Measurements from ENCODE around the gene RAPGEF5. TPM values are rescaled to one million over a fixed set of nuclear protein-coding genes. Genes with fewer than 3 reads are reported as not detected.

Gene RAPGEF5
- total and polyA plus RNA-seq, 2 donors, result 6.1 to 30.5 TPM

DNA sequence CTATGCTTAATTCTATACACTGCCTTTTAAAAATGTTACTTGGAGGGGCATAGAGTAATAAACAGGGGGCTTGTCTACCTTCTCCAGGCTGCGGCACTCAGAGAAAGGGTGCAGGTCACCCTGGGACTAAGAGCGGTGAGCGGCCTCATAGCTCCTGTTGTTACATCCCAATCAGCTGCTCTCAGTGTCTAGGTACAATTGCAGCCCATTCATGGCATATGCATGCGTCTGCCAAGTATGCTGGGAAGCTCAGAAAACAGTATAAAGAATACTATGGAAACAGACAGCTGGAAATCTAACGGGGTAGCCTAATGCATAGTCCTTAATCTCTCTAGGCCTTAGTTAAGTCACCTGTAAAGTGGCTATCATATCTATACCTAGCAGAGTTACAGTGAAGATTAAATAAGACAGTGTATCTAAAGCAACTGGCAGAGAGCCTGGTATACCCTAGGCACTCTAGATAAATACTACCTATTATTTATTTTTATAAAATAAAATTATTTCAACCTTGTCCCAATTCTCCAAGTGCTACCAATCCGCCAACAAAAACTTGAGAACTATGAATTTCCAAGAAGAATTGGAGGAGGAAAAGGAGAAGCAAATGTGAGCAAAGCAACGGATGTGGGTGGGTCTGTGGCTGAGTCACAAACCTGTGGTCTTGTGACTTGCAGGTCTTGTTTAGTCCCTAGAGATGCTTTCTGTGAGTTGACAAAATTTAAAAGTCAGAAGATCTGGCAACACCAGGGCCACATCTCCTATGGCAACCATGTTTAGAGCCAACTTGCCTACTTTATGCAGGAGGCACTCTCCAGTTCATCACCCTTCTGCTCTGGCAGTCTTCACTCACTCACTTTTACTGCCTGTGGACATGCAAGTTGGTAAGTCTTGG, 183.0 kb downstream of the RAPGEF5 start:
- peak; percentile 24 to 88 (median 68) for DNase-seq (ENCODE audit: low read depth in 6 of 9, low spot score in 9 of 9)
- no peaks in the 10 kb centered on the region for H3K27me3 ChIP-seq (ENCODE audit: control insufficient read depth in 2 of 2, insufficient read depth in 1 of 2, low read length in 1 of 2)
- H3K4me1 ChIP-seq (ENCODE audit: control insufficient read depth in 2 of 2, insufficient read depth in 2 of 2, low read length in 2 of 2), result peaks cover 8 to 15% of the 10 kb centered on the region in 2 donors
- H3K9me3 ChIP-seq (ENCODE audit: control insufficient read depth in 2 of 2, insufficient read depth in 1 of 2, low read length in 1 of 2), result no peaks in the 10 kb centered on the region
- no peak overlapping the region for H3K4me3 ChIP-seq (ENCODE audit: low read length in 2 of 2)
- 68% methylated on average over 7 of the region's 7 CpGs for WGBS
- H3K36me3 ChIP-seq (ENCODE audit: control insufficient read depth in 2 of 2, insufficient read depth in 2 of 2, low read length in 1 of 2), result peaks cover 6 to 21% of the 10 kb centered on the region in 2 donors
- peak overlapping the region in 1 of 2 donors; percentile 56 for H3K27ac ChIP-seq (ENCODE audit: low read depth in 1 of 2, low read length in 1 of 2)

DNA sequence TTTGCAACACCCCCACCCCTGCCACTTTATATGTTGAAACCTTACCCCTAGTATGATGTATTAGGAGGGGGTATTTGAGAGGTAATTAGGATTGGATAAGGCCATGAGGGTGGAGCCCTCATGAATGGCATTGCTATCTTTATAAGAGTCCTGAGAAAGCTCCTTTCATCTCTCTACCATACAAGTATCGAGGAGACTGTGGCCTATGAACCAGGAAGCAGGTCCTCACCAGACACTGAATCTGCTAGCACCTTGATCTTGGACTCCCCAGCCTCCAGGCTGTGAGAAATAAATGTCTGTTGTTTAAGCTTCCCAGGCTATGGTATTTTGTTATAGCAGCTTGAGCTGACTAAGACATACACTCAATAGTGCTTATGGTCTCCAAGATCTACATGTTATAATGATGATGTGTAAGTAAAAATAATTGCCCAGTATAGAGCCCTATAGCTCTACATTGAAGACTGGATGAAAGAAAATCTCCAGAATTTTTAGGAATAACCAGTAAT, 188.8 kb downstream of the RAPGEF5 start:
- H3K36me3 ChIP-seq (ENCODE audit: control insufficient read depth in 2 of 2, insufficient read depth in 2 of 2, low read length in 1 of 2), result peaks cover 0 to 11% of the 10 kb centered on the region in 2 donors
- DNase-seq (ENCODE audit: low read depth in 6 of 9, low spot score in 9 of 9), result no peak
- no peaks in the 10 kb centered on the region for H3K9me3 ChIP-seq (ENCODE audit: control insufficient read depth in 2 of 2, insufficient read depth in 1 of 2, low read length in 1 of 2)
- no peak overlapping the region for H3K27ac ChIP-seq (ENCODE audit: low read depth in 1 of 2, low read length in 1 of 2)
- H3K4me1 ChIP-seq (ENCODE audit: control insufficient read depth in 2 of 2, insufficient read depth in 2 of 2, low read length in 2 of 2), result peaks cover 0 to 2% of the 10 kb centered on the region in 2 donors
- 91% methylated on average over 1 of the region's 1 CpG for WGBS
- H3K27me3 ChIP-seq (ENCODE audit: control insufficient read depth in 2 of 2, insufficient read depth in 1 of 2, low read length in 1 of 2), result no peaks in the 10 kb centered on the region
- H3K4me3 ChIP-seq (ENCODE audit: low read length in 2 of 2), result no peak overlapping the region

DNA sequence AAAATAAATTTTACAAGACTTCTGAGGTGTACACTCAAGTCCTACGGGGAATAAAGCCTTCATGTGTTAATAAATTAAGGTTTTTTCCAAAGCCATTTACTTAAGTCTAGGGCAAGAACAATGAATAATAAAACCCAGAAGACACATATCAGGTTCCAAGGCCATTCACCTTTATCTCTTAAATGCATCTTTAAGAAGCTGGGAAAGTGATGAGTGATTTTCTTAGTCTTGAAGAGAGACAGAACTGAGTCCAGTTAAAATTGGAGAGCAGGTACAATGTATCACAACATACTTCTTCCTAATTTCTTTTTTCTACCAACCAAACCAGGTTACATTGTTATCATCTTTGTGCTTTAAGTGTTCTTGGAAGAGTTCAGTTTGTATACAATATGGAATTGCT, 189.5 kb downstream of the RAPGEF5 start:
- peaks cover 0 to 11% of the 10 kb centered on the region in 2 donors for H3K36me3 ChIP-seq (ENCODE audit: control insufficient read depth in 2 of 2, insufficient read depth in 2 of 2, low read length in 1 of 2)
- DNase-seq (ENCODE audit: low read depth in 6 of 9, low spot score in 9 of 9), result no peak
- no peak overlapping the region for H3K4me3 ChIP-seq (ENCODE audit: low read length in 2 of 2)
- H3K27ac ChIP-seq (ENCODE audit: low read depth in 1 of 2, low read length in 1 of 2), result no peak overlapping the region
- peaks cover 0 to 2% of the 10 kb centered on the region in 2 donors for H3K4me1 ChIP-seq (ENCODE audit: control insufficient read depth in 2 of 2, insufficient read depth in 2 of 2, low read length in 2 of 2)
- 98% methylated on average over 1 of the region's 1 CpG for WGBS
- no peaks in the 10 kb centered on the region for H3K27me3 ChIP-seq (ENCODE audit: control insufficient read depth in 2 of 2, insufficient read depth in 1 of 2, low read length in 1 of 2)
- no peaks in the 10 kb centered on the region for H3K9me3 ChIP-seq (ENCODE audit: control insufficient read depth in 2 of 2, insufficient read depth in 1 of 2, low read length in 1 of 2)

DNA sequence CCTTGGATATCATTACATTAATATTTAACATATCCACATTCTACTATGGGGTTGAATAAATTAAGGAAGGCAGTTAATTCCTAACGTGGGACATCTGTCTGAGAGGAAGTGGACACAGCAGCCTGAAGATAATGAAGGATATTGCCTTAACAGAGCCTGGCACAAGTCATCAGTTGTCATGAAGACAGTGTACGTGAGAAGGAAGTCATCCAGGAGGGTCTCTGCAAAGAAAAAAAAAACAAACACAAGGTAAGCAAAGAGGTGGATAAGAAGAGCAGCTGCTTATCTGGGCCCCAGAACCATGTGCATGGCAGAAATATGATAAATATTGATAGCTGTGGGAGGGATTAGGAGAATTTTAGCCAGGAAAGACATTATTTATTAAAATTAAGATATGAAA, 190.0 kb downstream of the RAPGEF5 start:
- Histone ChIP-seq H3K4me1 (ENCODE audit: control insufficient read depth in 2 of 2, insufficient read depth in 2 of 2, low read length in 2 of 2) (peaks cover 0 to 2% of the 10 kb centered on the region in 2 donors), H3K4me3 (ENCODE audit: low read length in 2 of 2) (no peak overlapping the region), H3K27ac (ENCODE audit: low read depth in 1 of 2, low read length in 1 of 2) (no peak overlapping the region), H3K36me3 (ENCODE audit: control insufficient read depth in 2 of 2, insufficient read depth in 2 of 2, low read length in 1 of 2) (peaks cover 0 to 11% of the 10 kb centered on the region in 2 donors), H3K27me3 (ENCODE audit: control insufficient read depth in 2 of 2, insufficient read depth in 1 of 2, low read length in 1 of 2) (no peaks in the 10 kb centered on the region), H3K9me3 (ENCODE audit: control insufficient read depth in 2 of 2, insufficient read depth in 1 of 2, low read length in 1 of 2) (no peaks in the 10 kb centered on the region)
- no peak for DNase-seq (ENCODE audit: low read depth in 6 of 9, low spot score in 9 of 9)
- 64% methylated on average over 2 of the region's 2 CpGs for WGBS

DNA sequence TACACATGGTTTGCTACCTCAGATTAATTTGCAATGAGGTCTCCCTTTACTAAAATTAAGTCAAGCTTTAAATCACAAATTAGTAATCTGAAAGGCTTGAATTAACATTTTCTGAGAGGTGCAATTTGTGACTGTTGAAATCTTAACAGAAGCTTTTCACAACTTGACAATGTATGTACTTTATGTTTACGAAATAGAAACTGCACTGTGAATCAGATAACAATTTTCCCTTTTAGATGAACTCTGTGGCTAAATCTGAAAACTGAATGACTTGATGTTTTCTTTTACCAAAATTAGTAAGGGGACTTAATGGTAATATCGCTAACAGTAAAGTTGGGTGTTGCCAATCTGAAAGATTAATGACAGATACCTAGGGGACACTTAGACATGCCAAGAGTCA, 197.6 kb downstream of the RAPGEF5 start:
- Histone ChIP-seq H3K27ac (ENCODE audit: low read depth in 1 of 2, low read length in 1 of 2) (no peak overlapping the region), H3K4me3 (ENCODE audit: low read length in 2 of 2) (no peak overlapping the region), H3K36me3 (ENCODE audit: control insufficient read depth in 2 of 2, insufficient read depth in 2 of 2, low read length in 1 of 2) (peaks cover 9 to 24% of the 10 kb centered on the region in 2 donors), H3K4me1 (ENCODE audit: control insufficient read depth in 2 of 2, insufficient read depth in 2 of 2, low read length in 2 of 2) (peaks cover 0 to 2% of the 10 kb centered on the region in 2 donors), H3K27me3 (ENCODE audit: control insufficient read depth in 2 of 2, insufficient read depth in 1 of 2, low read length in 1 of 2) (no peaks in the 10 kb centered on the region), H3K9me3 (ENCODE audit: control insufficient read depth in 2 of 2, insufficient read depth in 1 of 2, low read length in 1 of 2) (no peaks in the 10 kb centered on the region)
- 48% methylated on average over 2 of the region's 2 CpGs for WGBS
- DNase-seq (ENCODE audit: low read depth in 6 of 9, low spot score in 9 of 9), result no peak

DNA sequence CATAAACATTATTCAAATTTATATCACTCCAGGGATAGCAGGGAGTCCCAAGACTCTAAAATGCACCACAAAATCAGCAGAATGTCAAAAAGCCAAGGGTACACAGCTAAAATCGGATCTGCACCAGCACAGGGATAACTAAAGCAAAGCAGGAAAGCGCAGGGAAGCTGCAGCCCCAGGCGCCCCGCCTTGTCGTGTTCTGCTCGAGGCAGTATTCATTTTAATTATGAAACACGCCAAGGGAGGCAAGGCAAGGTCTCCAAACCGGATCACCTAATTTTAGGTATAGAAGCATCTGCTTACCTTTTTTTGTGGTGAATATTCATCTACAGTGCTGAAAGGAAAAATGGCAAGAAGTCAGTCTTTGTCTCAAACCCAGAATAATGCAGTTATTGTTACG, 199.4 kb downstream of the RAPGEF5 start:
- Histone ChIP-seq H3K27ac (ENCODE audit: low read depth in 1 of 2, low read length in 1 of 2) (no peak overlapping the region), H3K27me3 (ENCODE audit: control insufficient read depth in 2 of 2, insufficient read depth in 1 of 2, low read length in 1 of 2) (no peaks in the 10 kb centered on the region), H3K9me3 (ENCODE audit: control insufficient read depth in 2 of 2, insufficient read depth in 1 of 2, low read length in 1 of 2) (no peaks in the 10 kb centered on the region), H3K4me1 (ENCODE audit: control insufficient read depth in 2 of 2, insufficient read depth in 2 of 2, low read length in 2 of 2) (peaks cover 0 to 12% of the 10 kb centered on the region in 2 donors), H3K4me3 (ENCODE audit: low read length in 2 of 2) (no peak overlapping the region), H3K36me3 (ENCODE audit: control insufficient read depth in 2 of 2, insufficient read depth in 2 of 2, low read length in 1 of 2) (peaks cover 9 to 39% of the 10 kb centered on the region in 2 donors)
- no peak for DNase-seq (ENCODE audit: low read depth in 6 of 9, low spot score in 9 of 9)
- 97% methylated on average over 9 of the region's 9 CpGs for WGBS

DNA sequence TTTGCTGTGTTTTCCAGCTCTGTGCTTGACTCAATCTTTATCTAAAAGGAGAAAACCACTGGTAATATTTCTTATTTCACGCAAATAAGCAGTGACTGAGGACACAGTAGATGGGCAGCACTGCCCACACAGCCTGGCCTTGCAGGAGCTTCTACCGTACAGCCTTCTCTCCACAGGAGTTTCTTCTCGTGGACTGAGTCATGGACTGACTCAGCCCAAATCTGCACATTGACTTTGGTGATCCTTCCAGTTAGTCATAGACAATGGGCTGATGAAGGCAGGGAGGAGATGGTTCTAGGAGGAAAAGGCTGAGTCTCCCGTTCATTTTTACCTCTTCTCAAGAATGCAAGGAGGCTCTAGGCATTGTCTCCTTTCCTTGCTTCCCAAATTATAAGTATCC, 200.7 kb downstream of the RAPGEF5 start:
- H3K36me3 ChIP-seq (ENCODE audit: control insufficient read depth in 2 of 2, insufficient read depth in 2 of 2, low read length in 1 of 2), result peaks cover 9 to 44% of the 10 kb centered on the region in 2 donors
- whole genome bisulfite sequencing, result 97% methylated on average over 4 of the region's 4 CpGs
- no peak for DNase-seq (ENCODE audit: low read depth in 6 of 9, low spot score in 9 of 9)

DNA sequence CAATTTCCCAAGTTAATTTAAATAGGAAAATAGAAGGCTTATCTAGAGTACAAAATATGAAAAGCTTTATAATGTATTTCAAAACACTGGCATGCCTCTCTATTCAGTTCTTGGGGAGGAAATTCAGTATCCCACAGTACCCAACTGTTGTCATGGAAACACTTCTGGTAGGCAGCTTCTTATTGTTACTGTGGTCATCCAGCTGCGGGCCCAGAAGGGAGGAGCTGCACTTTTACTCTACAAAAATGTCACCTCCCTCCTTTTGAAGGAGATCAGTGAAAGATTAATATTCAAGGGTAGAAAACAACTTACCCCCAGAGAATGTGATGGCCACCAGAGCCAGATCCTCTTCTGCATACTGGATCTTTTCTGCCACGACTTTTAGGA, 202.8 kb downstream of the RAPGEF5 start:
- peak in 6 of 9 donors; percentile 11 to 70 (median 31) for DNase-seq (ENCODE audit: low read depth in 6 of 9, low spot score in 9 of 9)
- H3K4me1 ChIP-seq (ENCODE audit: control insufficient read depth in 2 of 2, insufficient read depth in 2 of 2, low read length in 2 of 2), result peaks cover 0 to 12% of the 10 kb centered on the region in 2 donors
- H3K27me3 ChIP-seq (ENCODE audit: control insufficient read depth in 2 of 2, insufficient read depth in 1 of 2, low read length in 1 of 2), result no peaks in the 10 kb centered on the region
- no peaks in the 10 kb centered on the region for H3K9me3 ChIP-seq (ENCODE audit: control insufficient read depth in 2 of 2, insufficient read depth in 1 of 2, low read length in 1 of 2)
- H3K27ac ChIP-seq (ENCODE audit: low read depth in 1 of 2, low read length in 1 of 2), result peak overlapping the region in 1 of 2 donors; percentile 52
- H3K4me3 ChIP-seq (ENCODE audit: low read length in 2 of 2), result no peak overlapping the region
- H3K36me3 ChIP-seq (ENCODE audit: control insufficient read depth in 2 of 2, insufficient read depth in 2 of 2, low read length in 1 of 2), result peaks cover 16 to 53% of the 10 kb centered on the region in 2 donors
- WGBS, result 11% methylated on average over 2 of the region's 2 CpGs

More for the DNA sequence above, 200.7 kb downstream of the RAPGEF5 start:
- Histone ChIP-seq H3K27me3 (ENCODE audit: control insufficient read depth in 2 of 2, insufficient read depth in 1 of 2, low read length in 1 of 2) (no peaks in the 10 kb centered on the region), H3K9me3 (ENCODE audit: control insufficient read depth in 2 of 2, insufficient read depth in 1 of 2, low read length in 1 of 2) (no peaks in the 10 kb centered on the region), H3K27ac (ENCODE audit: low read depth in 1 of 2, low read length in 1 of 2) (no peak overlapping the region), H3K4me3 (ENCODE audit: low read length in 2 of 2) (no peak overlapping the region), H3K4me1 (ENCODE audit: control insufficient read depth in 2 of 2, insufficient read depth in 2 of 2, low read length in 2 of 2) (peaks cover 0 to 12% of the 10 kb centered on the region in 2 donors)

DNA sequence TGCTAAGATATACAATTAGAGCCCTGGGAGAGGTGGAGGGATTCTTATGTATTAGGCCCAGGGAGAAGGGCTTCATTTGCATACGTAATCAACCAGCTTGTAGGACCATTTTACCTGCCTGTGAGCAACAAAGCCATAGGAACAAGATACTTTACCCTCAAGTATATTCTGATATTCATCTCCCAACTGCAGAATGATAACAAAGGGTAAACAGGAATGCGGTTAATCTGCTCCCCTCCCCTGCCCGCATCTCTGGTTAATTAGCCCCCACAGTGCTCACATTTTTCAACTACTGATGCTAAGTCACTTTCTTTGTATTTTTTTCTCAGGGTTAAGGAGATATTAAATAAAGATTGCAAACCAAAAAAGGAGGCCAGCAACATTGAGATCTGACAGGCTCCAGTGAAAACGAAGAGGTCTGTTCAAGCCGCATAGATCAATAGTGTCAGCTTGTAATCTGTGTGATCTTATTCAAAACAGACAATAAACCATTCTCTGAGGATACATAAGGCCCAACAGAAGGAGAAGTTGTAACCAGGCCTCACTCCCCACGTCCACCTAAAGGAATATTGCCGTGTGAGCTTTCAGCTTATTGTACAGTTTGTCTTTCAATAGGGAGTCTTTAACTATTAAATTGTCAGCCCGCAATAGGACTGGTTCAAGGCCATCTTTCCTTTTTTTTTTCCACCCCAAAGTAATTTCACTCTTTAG, 203.4 kb downstream of the RAPGEF5 start:
- no peaks in the 10 kb centered on the region for H3K27me3 ChIP-seq (ENCODE audit: control insufficient read depth in 2 of 2, insufficient read depth in 1 of 2, low read length in 1 of 2)
- peaks cover 18 to 56% of the 10 kb centered on the region in 2 donors for H3K36me3 ChIP-seq (ENCODE audit: control insufficient read depth in 2 of 2, insufficient read depth in 2 of 2, low read length in 1 of 2)
- H3K4me3 ChIP-seq (ENCODE audit: low read length in 2 of 2), result no peak overlapping the region
- H3K27ac ChIP-seq (ENCODE audit: low read depth in 1 of 2, low read length in 1 of 2), result no peak overlapping the region
- 70% methylated on average over 8 of the region's 8 CpGs for WGBS
- DNase-seq (ENCODE audit: low read depth in 6 of 9, low spot score in 9 of 9), result no peak
- H3K4me1 ChIP-seq (ENCODE audit: control insufficient read depth in 2 of 2, insufficient read depth in 2 of 2, low read length in 2 of 2), result peaks cover 0 to 12% of the 10 kb centered on the region in 2 donors
- no peaks in the 10 kb centered on the region for H3K9me3 ChIP-seq (ENCODE audit: control insufficient read depth in 2 of 2, insufficient read depth in 1 of 2, low read length in 1 of 2)
